Panc1 (cell line): ENCODE data around the gene HSD17B1.

Experiments
- POLR2AphosphoS5 ChIP-seq: IDR thresholded peaks from 2 replicates; pipeline ENCODE4 v1.6.1; 2012; ENCODE audit warnings: mild to moderate bottlenecking, low read depth, low read length, moderate library complexity
- TCF7L2 ChIP-seq: IDR thresholded peaks from 2 replicates; pipeline ENCODE4 v1.6.1; 2011; ENCODE audit warnings: mild to moderate bottlenecking, low read depth, low read length, inconsistent platforms
- TF ChIP-seq, protein P1 (sequence below): fragments of 450-650 bp; IDR thresholded peaks from 2 replicates; pipeline ENCODE4 v1.5.1; 2017; ENCODE audit warnings: mild to moderate bottlenecking
- TF ChIP-seq, protein P2 (sequence below), 2 experiments: IDR thresholded peaks; 2 replicates each; pipeline ENCODE4 v1.6.1; 2011 to 2012; ENCODE audit warnings: low read depth in 2 of 2, control low read depth in 1 of 2, low read length in 1 of 2, mild to moderate bottlenecking in 1 of 2, moderate library complexity in 1 of 2; ENCODE audit not compliant: insufficient read depth in 1 of 2

DNA sequence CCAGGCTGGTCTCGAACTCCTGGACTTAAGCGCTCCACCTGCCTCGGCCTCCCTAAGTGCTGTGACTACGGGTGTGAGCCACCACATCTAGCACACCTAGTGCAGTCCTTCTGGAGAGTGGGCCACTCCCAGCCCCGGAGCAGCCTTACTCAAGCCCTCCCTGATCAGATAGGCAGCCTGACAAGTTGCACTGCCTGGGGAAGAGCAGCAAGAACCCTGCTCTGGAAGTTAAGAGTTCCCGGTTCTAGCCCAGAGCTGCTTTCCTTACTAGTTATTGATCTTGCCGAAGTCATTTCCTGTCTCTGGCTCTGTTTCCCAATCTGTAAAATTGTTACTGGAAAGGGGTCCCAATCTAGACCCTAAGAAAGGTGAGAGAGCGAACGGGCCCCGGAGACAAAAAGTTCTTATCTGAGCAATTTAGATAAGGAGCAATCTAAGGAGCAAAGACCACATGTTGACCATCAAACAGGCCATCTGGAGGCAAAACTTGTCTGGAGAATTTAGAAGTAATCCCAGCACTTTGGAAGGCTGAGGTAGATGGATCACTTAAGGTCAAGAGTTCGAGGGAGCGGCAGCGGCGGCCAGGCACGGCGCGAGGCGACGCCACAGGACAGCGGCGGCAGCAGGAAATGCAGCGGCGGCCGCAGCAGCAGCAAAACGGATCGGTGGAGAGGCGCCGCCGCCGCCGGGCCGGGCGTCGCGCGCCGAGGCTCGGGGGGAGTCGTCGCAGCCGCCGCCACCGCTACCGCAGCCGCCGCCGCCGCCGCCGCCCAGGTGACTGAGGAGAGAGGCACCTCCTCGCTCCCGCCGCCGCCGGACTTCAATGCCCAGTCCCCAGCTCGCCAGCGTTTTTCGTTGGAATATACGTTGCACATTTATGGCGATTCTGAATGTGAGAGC lies 21.0 kb upstream of the HSD17B1 start:
- TF ChIP-seq, protein P1, sequence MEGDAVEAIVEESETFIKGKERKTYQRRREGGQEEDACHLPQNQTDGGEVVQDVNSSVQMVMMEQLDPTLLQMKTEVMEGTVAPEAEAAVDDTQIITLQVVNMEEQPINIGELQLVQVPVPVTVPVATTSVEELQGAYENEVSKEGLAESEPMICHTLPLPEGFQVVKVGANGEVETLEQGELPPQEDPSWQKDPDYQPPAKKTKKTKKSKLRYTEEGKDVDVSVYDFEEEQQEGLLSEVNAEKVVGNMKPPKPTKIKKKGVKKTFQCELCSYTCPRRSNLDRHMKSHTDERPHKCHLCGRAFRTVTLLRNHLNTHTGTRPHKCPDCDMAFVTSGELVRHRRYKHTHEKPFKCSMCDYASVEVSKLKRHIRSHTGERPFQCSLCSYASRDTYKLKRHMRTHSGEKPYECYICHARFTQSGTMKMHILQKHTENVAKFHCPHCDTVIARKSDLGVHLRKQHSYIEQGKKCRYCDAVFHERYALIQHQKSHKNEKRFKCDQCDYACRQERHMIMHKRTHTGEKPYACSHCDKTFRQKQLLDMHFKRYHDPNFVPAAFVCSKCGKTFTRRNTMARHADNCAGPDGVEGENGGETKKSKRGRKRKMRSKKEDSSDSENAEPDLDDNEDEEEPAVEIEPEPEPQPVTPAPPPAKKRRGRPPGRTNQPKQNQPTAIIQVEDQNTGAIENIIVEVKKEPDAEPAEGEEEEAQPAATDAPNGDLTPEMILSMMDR = peak; percentile 49; the same call in 1 of the 2 replicates
- TF ChIP-seq, protein P2, sequence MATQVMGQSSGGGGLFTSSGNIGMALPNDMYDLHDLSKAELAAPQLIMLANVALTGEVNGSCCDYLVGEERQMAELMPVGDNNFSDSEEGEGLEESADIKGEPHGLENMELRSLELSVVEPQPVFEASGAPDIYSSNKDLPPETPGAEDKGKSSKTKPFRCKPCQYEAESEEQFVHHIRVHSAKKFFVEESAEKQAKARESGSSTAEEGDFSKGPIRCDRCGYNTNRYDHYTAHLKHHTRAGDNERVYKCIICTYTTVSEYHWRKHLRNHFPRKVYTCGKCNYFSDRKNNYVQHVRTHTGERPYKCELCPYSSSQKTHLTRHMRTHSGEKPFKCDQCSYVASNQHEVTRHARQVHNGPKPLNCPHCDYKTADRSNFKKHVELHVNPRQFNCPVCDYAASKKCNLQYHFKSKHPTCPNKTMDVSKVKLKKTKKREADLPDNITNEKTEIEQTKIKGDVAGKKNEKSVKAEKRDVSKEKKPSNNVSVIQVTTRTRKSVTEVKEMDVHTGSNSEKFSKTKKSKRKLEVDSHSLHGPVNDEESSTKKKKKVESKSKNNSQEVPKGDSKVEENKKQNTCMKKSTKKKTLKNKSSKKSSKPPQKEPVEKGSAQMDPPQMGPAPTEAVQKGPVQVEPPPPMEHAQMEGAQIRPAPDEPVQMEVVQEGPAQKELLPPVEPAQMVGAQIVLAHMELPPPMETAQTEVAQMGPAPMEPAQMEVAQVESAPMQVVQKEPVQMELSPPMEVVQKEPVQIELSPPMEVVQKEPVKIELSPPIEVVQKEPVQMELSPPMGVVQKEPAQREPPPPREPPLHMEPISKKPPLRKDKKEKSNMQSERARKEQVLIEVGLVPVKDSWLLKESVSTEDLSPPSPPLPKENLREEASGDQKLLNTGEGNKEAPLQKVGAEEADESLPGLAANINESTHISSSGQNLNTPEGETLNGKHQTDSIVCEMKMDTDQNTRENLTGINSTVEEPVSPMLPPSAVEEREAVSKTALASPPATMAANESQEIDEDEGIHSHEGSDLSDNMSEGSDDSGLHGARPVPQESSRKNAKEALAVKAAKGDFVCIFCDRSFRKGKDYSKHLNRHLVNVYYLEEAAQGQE (IDR thresholded peaks at IDR 0.05; ENCODE audit: insufficient read depth in 1 of 2, low read depth in 2 of 2, low read length in 1 of 2) = no peak
- TF ChIP-seq POLR2AphosphoS5 = no peak
- peak; percentile 57 for TF ChIP-seq TCF7L2
